HG03457 (cell line): ENCODE results near the gene CCN5.
"Not testable (repeated sequence)": the region's sequence is repeated elsewhere in the genome, so short reads cannot be mapped to it uniquely, and the experiment has no call there.

ENCODE experiments used
- ATAC-seq: cut with Tn5 transposase; IDR thresholded peaks from one replicate; pipeline ENCODE4 v1.9.1; 2021; ENCODE audit warnings: moderate number of reproducible peaks; ENCODE audit not compliant: unreplicated experiment

Gene CCN5

DNA sequence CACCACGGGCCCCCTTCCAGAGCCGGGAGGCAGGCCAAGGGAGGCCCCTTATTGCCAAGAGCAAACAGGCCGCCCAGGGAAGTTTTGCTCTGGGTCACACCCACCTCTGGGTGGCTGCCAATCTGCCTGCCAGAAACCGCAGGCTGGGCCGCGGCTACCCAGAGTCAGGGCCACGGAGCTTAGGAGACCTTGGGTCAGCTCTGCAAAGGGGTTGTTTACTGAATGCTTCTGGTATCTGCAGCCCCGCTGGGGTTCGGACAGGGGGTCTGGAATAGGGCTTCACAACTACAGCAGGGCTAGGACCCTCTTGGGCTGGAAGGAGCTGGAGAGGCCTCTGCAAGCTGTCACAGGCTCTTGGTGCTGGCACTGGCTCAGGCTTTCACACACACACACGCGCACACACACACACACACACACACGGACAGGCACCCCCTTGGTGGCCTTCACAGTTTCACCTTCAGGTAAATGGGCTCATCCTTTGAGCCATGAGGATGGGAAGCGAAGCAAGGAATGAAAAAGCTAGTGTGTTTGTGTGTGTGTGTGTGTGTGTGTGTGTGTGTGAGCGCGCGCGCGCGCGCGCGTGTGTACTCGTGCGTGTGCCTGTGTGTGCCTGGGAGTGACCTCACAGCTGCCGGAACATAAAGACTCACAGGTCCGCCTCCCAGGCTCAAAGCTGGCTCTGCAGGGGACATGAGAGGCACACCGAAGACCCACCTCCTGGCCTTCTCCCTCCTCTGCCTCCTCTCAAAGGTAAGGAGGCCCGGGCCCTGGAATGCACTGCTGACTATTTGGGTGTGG is at the start of gene CCN5:
CCN5 (plus strand) TSS at position 669 of the 798 bp plus-strand sequence; CDS start at position 691, 22 bp downstream.
- no peak for ATAC-seq

DNA sequence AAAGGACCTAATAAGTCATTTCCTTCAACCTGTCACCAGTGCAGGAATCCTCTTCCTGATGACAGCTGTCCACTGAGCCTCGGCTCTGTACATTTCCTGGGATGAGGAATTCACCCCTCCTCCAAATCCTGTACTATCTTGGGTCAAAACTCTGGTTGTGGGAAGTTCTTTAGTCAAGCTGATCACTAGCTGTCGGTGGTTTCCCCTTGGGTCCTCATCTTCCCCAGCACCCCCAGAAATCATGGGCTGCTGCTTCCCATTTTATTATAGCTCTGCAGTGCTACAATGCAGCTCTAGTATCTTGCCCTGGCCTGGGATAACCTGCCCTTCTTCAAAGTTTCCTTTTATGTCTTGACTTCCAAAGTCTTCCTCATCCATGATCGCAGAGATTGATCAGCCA is 49.1 kb upstream of the CCN5 start:
- ATAC-seq = no peak

DNA sequence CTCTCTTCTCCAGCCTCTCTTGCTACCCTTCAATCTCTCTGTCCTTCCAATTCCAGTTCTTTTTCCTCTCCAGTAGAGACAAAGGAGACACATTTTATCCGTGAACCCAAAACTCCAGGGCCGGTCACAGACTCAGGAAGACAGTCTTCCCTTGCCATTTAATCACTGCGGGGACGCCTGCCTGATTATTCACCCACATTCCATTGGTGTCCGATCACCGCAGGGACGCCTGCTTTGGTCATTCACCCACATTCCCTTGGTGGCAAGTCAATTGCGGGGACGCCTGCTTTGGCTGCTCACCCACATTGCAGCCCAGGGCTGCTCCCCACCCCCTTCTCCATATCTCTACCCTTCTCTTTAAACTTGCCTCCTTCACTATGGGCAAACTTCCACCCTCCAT is 44.3 kb upstream of the CCN5 start:
- not testable (repeated sequence) for ATAC-seq

DNA sequence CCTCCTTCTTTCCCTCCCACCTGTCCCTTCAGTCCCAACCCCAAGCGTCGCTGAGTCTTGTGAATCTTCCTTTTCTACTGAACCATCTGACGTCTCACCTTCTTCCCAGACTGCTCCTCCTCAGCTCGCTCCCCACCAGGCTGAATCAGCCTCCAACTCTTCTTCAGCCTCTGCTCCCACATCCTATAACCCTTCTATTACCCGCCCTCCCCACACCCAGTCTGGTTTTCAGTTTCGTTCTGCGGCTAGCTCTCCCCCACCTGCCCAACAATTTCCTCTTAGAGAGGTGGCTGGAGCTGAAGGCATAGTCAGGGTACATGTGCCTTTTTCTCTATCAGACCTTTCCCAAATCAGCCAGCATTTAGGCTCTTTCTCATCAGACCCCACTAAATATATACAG is 43.6 kb upstream of the CCN5 start:
- ATAC-seq = not testable (repeated sequence)

- ATAC-seq = not testable (repeated sequence)
Observed at GRCh38 chr20:44672318-44672902, 42.8 kb upstream of the CCN5 start.

- no peak for ATAC-seq
Observed at GRCh38 chr20:44678242-44678641, 36.9 kb upstream of the CCN5 start.

- no peak for ATAC-seq
Observed at GRCh38 chr20:44678990-44679611, 36.1 kb upstream of the CCN5 start.

- no peak for ATAC-seq
Observed at GRCh38 chr20:44681796-44682566, 33.2 kb upstream of the CCN5 start.

GRCh38 chr20:44683263-44684046 is 31.7 kb upstream of the CCN5 start:
- no peak for ATAC-seq

GRCh38 chr20:44684047-44684967 is 30.9 kb upstream of the CCN5 start:
- ATAC-seq = no peak

GRCh38 chr20:44686934-44687333 is 28.2 kb upstream of the CCN5 start:
- ATAC-seq = no peak

GRCh38 chr20:44688053-44688625 is 27.0 kb upstream of the CCN5 start:
- no peak for ATAC-seq

- ATAC-seq = no peak
Observed at GRCh38 chr20:44689809-44690208, 25.4 kb upstream of the CCN5 start.

DNA sequence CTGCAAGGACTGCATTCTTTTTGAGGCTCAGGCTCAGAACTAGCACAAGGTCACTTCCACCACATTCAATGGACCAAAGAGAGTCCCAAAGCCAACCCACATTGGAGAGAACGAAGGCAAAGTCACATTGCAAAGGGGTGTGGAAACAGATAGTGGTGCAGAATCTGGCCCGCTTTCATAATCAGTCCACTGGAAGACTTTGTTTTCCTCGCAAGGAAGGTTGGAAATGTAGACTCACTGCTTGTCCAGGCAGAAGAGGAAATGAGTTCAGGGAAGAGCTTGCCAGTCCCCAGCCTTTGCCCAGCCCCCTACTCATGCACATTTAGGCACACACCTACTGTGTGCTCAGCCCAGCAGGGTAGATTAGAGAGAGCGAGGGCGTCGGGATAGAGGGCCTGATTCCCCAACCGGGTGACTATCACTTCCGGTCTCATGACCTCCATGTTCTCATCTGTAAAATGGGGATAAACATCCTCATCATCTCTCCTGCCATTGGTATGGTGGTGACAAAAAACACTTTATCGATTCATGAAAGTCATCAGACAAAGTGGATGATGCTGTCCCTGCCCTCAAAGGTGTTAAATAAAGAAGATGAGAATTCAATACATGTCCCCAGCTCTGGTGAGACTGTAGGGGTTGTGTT is 24.3 kb upstream of the CCN5 start:
- ATAC-seq = no peak

DNA sequence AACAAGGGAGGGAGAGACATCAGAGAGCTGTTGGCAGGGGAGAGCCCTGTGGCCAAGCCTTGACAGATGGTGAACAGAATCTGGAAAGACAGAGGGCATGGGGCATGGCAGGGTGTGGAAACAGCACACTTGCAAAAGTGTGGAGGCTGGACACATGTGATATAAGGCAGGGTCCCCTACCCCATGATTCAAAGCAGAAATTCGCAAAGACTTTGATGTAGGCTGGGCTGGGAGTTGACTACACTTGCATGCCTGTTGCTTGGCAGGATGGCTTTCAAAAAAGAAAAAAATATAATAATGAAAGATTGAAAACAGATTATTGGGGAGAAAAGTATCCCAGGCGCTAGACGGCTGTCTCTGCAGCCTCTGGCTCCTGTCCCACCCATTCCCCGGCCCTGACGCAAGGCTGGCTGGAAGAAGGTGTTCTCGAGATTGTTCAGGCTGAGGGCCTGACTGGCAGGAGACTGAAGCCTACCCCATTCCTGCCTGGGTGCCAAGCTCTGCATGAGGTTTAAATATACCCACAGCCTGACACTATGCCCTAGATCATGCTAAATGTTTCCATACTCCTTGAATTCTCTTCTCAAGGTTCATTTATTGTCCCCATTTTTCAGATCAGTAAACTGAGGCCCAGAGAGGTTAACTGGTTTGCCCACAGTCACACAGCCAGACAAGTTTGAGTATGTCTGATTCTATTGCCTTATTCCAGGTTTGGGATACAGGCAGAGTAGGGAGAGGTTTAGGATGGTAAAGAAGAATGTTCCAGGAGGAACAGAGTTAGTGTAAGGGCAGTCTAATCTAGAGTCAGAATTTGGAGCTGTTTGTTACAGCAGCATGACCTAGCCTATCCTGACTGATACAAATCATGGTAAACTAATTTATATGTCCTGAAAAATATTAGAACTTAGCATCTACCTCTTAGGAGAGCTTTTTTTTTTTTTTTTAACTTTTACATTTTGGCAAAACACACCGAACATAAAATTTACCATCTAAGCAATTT is 23.4 kb upstream of the CCN5 start:
- no peak for ATAC-seq

DNA sequence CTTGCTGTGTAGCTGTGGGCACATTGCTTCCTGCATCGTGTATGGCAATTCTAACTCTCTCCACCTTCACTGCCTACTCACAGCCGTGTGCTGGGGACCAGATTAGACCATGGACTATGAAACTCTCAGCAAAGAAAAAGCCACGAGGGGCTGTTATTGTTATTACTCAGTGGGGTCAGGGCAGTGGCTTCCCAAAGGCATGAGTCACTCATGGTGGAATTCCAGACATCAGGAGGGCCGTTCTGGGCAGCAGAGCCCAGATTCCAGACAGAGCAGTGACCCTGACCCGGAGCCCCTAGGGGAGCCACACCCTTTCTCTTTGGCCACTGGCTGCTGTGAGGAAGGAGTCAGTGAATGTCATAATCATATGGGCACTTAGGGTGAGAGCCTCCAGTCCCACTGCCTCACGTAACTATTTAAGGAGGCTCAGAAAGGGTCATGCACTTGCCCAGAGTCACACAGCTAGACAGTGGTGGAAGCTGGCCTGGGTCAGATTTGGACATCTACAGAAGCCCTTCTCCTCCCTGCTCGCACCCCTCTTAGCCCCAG is 22.2 kb upstream of the CCN5 start:
- ATAC-seq = no peak

GRCh38 chr20:44693627-44694026 is 21.5 kb upstream of the CCN5 start:
- no peak for ATAC-seq
